NCI-H510A (cell line): ENCODE data around the gene EPB41L3.
A peak's percentile ranks its signal among the peaks of the same experiment; 100 is the strongest.

Experiments
- DNase-seq: peaks from one replicate; lab custom pipeline; 2025; lab: John Stamatoyannopoulos, UW

EPB41L3 gene

DNA sequence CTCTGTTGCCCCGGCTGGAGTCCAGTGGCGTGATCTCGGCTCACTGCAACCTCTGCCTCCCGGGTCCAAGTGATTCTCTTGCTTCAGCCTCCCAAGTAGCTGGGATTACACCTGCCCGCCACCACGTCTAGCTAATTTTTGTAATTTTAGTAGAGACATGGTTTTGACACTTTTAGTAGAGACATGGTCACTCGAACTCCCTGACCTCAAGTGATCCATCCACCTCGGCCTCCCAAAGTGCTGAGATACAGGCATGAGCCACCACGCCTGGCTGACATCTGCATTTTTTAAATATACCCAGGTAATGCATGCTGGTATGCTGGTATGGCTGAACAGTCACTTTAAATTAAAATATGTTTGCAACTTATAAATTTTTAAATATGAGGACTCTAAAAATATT is 91.9 kb downstream of the EPB41L3 start:
- no peak for DNase-seq

- DNase-seq = no peak
Observed at GRCh38 chr18:5451150-5451549, 92.6 kb downstream of the EPB41L3 start.

GRCh38 chr18:5449858-5450509 is 93.8 kb downstream of the EPB41L3 start:
- DNase-seq = no peak

GRCh38 chr18:5447442-5447841 is 96.4 kb downstream of the EPB41L3 start:
- no peak for DNase-seq

DNA sequence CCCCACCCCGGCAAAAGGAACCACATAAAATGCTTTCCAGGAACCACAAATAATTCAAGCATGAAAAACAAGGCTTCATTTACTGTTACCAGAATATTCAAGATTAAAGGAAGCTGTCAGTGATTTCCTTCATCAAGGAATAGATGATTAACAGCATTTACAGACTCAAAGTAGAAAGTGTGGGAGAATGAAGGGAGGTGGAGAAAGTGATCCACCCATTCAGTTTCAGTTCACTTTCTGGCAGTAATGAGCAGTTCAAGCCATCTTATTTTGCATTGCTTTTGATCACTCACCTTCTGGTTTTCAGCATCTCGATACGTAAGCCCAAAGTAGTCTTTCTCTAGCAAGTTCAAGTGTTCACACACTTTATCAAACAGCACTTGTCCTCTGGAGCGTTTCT is 99.0 kb downstream of the EPB41L3 start:
- DNase-seq = no peak

GRCh38 chr18:5444269-5444668 is 99.5 kb downstream of the EPB41L3 start:
- no peak for DNase-seq

DNA sequence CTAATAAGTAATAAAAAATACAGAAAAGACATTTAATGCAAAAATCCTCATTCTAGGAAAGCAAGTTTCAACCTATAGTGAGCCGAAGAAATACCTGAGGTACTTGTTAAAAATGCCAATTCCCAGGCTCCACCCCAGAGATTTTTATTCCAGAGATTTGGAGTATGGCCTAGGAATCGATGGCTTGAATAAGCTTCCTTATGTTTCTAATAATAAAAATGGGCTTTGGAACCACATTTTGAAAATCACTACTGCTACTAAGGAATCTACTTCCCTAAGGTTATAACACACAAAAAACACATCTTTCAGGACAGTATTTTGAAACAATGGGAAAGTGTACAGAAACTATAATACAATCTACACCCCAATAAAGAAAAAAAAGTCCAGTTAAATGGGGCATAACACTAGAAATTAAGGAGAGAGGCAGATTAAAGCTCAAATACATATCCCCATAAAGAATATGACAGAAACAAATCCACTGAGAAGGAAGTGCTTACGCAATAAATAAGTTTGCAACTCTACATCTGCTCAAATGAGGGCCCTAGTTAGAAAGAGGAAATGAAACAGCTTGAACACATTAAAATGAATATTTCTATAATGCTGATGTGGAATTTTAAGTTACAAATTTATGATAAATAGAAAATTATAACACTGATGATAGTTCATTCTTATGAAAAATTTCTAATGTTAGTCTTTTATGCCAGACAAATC is 103.7 kb downstream of the EPB41L3 start:
- DNase-seq = no peak

GRCh38 chr18:5434425-5434824 is 109.4 kb downstream of the EPB41L3 start:
- no peak for DNase-seq

DNA sequence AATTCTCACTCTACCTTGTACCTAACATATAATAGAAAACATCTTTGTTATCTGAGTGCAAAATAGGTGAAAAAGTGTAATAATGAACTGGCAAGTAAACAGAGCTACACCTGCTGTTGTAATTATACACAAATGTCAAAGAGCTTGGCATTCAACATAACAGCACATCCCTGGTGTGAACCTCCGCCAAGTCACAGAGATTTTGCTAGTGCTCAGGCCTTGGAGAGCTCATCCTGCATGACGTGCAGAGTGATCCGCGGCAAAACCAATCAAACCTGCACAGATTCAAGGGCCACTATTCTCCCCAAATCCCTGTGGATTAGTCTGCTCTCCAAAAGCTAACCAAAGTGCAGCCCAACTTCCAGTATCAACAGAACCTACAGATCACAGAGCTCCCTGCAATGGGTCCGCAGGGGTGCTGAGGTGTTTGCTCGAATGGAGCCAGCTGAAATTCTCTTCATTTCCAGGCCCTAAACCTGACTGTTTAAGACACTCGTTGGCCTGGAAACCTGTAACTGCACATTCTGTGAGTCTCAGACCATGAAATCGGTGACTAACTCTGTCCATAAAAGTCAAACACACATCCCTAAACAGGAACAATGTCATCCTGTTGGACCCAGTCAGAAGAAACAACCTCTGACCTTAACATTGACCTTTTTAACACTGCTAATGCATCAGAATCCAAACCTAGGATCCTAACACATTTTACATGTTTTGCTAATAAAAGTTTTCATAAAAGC is 111.8 kb downstream of the EPB41L3 start:
- DNase-seq = no peak

GRCh38 chr18:5430131-5430530 is 113.7 kb downstream of the EPB41L3 start:
- peak; percentile 23 for DNase-seq

GRCh38 chr18:5429681-5430080 is 114.1 kb downstream of the EPB41L3 start:
- DNase-seq = no peak

- peak; percentile 24 for DNase-seq
Observed at GRCh38 chr18:5425721-5426120, 118.1 kb downstream of the EPB41L3 start.

- peak; percentile 19 for DNase-seq
Observed at GRCh38 chr18:5424903-5425664, 118.7 kb downstream of the EPB41L3 start.

GRCh38 chr18:5422626-5423025 is 121.2 kb downstream of the EPB41L3 start:
- DNase-seq = no peak

- DNase-seq = no peak
Observed at GRCh38 chr18:5421981-5422380, 121.8 kb downstream of the EPB41L3 start.

DNA sequence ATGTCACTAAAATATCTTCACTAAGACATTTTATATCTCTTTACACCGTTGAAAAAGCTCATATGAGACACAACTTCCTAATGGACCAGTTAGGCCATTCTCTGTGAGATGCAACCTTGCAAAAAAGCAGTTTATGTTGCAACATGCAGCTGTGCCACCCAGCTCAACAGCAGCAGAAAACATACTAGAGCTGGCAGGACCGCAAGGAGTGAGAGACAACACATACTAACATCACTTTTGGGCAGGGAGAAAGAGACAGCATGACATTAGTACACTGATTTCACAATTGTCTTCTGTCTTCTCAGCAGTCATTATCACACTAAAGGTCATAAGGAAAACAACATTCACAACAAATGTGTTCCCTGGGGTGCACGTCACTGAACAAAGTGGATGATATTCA is 122.9 kb downstream of the EPB41L3 start:
- DNase-seq = no peak

- no peak for DNase-seq
Observed at GRCh38 chr18:5419601-5420000, 124.2 kb downstream of the EPB41L3 start.

DNA sequence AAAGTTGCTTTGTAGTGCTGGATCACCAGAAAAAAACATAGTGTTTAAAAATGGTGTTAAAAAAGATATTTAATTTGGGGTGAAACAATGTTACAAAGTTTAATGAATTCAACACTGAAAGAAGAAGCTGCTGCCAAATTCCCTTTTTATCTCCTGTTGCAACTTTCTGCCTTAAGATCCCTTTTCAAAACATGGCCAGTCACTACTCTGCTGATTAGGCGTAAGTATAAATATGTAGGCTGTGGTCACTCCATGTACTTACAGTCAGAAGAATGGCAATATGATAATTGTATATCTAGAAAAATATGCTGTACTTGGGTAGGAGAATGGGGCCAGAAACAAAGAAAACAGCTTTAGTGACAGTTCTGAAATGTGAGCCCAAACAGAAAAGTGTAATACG is 124.8 kb downstream of the EPB41L3 start:
- DNase-seq = no peak

DNA sequence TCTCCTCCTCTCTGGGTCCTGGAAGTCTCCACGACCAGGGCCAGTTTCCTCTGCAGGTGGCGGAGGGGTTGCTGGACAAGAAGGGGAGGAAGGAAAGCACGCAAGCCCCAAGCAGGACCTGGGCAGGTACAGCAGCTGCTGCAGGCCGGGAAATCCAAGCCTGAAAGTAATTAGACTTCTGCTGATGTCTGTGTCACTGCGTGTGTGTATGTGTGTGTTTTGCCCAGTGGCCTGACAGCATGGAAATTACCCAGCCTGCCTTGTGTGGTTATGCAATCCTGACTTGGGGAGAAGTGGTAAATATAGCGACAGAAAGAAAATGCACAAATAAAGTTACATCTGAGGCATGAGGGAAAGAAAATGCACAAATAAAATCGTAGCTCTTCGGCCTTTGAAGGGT is 126.5 kb downstream of the EPB41L3 start:
- DNase-seq = no peak

- DNase-seq = no peak
Observed at GRCh38 chr18:5416112-5416511, 127.7 kb downstream of the EPB41L3 start.

DNA sequence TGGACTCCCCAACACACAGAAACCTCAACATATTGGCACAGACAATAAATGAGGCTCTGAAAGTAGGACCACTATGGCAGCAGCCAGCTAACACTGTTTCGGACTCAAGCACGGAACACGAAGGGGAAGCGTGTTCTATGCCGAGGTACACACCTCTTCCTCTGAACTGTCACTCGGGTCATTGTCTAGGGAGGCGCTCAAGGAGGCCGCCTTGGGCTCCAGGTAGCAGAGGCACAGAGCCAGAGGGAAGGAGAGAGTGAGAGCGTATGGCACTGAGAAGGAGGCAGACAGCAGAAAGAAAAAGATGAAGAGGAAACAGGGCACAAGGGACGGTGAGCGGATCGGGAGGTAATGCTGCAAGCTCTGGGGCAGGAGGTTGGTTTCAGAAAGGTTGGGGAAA is 128.1 kb downstream of the EPB41L3 start:
- DNase-seq = no peak

DNA sequence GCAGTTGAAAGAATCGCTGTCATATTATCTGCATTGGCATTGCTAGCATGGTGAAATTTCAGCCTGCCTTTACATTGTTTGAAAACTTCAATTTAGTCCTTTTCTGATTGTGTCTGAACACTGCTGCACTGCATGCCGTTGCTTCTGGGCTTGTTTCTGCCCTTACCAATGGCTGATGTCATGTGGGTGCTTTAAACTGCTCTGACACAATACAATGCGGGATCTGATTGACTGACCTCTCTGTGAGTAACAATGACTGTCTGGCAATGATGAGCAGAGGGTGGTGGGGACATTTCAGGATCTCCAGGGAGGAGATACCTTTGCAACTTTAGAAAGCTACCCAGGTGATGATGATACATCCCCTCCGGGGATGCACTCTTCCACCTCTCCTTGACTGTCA is 128.8 kb downstream of the EPB41L3 start:
- DNase-seq = no peak
